Ovary (tissue), 3 donors: ENCODE data around the gene RHCE.
"Not testable (repeated sequence)": the region's sequence is repeated elsewhere in the genome, so short reads cannot be mapped to it uniquely, and the experiment has no call there.

Source experiments
- CTCF ChIP-seq, 3 donors: fragments of 450-650 bp in 2 of 3; fragments of 200-600 bp in 1 of 3; IDR thresholded peaks; one replicate each; pipeline versions ENCODE4 v1.5.1 to v1.8.0; 2016 to 2022; ENCODE audit warnings: antibody characterized with exemption in 3 of 3, mild to moderate bottlenecking in 1 of 3
- POLR2A ChIP-seq: fragments of 450-650 bp; IDR thresholded peaks from one replicate; pipeline ENCODE4 v1.6.1; 2017; ENCODE audit warnings: antibody characterized with exemption, mild to moderate bottlenecking, moderate library complexity
- donor health status: DM: no; HTN: no; CAD: no.

GRCh38 chr1:25402947-25403803 lies 17.4 kb downstream of the RHCE start:
- not testable (repeated sequence) for TF ChIP-seq POLR2A; CTCF (IDR thresholded peaks at IDR 0.05)
